ENCODE measurements around the gene RTBDN. TPM values are rescaled to one million over a fixed set of nuclear protein-coding genes. Genes with fewer than 3 reads are reported as not detected.
A peak's percentile ranks its signal among the peaks of the same experiment; 100 is the strongest.

The RTBDN gene
- total and polyA plus RNA-seq, 2 experiments from 2014 or later, result 4.1 to 4.6 TPM

DNA sequence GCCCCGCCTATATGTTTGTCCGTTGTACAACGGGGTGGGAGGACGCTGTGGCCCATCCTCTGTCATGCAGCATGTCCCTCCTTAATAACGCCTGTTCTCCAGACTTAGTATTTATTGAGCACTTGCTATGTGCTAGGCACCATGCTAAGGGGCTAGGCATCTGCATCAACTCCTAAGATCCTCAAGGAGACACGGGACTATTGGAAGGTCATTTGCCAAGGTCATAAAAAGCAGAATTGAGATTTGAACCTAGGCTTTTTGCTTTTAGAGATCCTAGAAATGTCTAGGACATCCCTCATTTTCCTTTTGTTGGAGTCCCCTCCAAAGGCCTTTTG, 2.1 kb upstream of the RTBDN start:
- H4K20me1 ChIP-seq (replicated peaks; ENCODE audit: insufficient read depth), result peaks cover 6% of the 10 kb centered on the region
- H3K4me1 ChIP-seq (ENCODE audit: insufficient read depth), result peaks cover 34% of the 10 kb centered on the region
- H3K27me3 Mint-ChIP-seq (ENCODE audit: insufficient read depth, low read depth, poor library complexity), result peaks cover 35% of the 10 kb centered on the region
- DNase-seq (ENCODE audit: low spot score) (no peak), ATAC-seq (no peak)
- H3K79me2 ChIP-seq (replicated peaks; ENCODE audit: insufficient read depth), result peaks cover 4% of the 10 kb centered on the region
- H3K27ac Mint-ChIP-seq, result peak overlapping the region; percentile 91
- TF ChIP-seq STAT1 (IDR thresholded peaks at IDR 0.05; ENCODE audit: unreplicated experiment) (no peak), POLR2AphosphoS5 (IDR thresholded peaks at IDR 0.05; ENCODE audit: low read depth) (no peak), ZNF114 (CRISPR knock-in tag; IDR thresholded peaks at IDR 0.05) (no peak), ZNF331 (CRISPR knock-in tag; IDR thresholded peaks at IDR 0.05; ENCODE audit: low read depth) (no peak), EZH2phosphoT487 (IDR thresholded peaks at IDR 0.05; ENCODE audit: unreplicated experiment) (no peak), EZH2 (IDR thresholded peaks at IDR 0.05; ENCODE audit: low read depth, unreplicated experiment) (no peak), CREB1 (CRISPR knock-in tag; IDR thresholded peaks at IDR 0.05; ENCODE audit: low read depth) (no peak), JUNB (IDR thresholded peaks at IDR 0.05; ENCODE audit: unreplicated experiment) (no peak), NANOG (IDR thresholded peaks at IDR 0.05; ENCODE audit: borderline replicate concordance) (no peak)
- TF ChIP-seq, protein P1, sequence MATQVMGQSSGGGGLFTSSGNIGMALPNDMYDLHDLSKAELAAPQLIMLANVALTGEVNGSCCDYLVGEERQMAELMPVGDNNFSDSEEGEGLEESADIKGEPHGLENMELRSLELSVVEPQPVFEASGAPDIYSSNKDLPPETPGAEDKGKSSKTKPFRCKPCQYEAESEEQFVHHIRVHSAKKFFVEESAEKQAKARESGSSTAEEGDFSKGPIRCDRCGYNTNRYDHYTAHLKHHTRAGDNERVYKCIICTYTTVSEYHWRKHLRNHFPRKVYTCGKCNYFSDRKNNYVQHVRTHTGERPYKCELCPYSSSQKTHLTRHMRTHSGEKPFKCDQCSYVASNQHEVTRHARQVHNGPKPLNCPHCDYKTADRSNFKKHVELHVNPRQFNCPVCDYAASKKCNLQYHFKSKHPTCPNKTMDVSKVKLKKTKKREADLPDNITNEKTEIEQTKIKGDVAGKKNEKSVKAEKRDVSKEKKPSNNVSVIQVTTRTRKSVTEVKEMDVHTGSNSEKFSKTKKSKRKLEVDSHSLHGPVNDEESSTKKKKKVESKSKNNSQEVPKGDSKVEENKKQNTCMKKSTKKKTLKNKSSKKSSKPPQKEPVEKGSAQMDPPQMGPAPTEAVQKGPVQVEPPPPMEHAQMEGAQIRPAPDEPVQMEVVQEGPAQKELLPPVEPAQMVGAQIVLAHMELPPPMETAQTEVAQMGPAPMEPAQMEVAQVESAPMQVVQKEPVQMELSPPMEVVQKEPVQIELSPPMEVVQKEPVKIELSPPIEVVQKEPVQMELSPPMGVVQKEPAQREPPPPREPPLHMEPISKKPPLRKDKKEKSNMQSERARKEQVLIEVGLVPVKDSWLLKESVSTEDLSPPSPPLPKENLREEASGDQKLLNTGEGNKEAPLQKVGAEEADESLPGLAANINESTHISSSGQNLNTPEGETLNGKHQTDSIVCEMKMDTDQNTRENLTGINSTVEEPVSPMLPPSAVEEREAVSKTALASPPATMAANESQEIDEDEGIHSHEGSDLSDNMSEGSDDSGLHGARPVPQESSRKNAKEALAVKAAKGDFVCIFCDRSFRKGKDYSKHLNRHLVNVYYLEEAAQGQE (IDR thresholded peaks at IDR 0.05; ENCODE audit: unreplicated experiment), result no peak
- TF ChIP-seq, protein P2, sequence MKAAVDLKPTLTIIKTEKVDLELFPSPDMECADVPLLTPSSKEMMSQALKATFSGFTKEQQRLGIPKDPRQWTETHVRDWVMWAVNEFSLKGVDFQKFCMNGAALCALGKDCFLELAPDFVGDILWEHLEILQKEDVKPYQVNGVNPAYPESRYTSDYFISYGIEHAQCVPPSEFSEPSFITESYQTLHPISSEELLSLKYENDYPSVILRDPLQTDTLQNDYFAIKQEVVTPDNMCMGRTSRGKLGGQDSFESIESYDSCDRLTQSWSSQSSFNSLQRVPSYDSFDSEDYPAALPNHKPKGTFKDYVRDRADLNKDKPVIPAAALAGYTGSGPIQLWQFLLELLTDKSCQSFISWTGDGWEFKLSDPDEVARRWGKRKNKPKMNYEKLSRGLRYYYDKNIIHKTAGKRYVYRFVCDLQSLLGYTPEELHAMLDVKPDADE (IDR thresholded peaks at IDR 0.05), result no peak
- TF ChIP-seq, protein P3, sequence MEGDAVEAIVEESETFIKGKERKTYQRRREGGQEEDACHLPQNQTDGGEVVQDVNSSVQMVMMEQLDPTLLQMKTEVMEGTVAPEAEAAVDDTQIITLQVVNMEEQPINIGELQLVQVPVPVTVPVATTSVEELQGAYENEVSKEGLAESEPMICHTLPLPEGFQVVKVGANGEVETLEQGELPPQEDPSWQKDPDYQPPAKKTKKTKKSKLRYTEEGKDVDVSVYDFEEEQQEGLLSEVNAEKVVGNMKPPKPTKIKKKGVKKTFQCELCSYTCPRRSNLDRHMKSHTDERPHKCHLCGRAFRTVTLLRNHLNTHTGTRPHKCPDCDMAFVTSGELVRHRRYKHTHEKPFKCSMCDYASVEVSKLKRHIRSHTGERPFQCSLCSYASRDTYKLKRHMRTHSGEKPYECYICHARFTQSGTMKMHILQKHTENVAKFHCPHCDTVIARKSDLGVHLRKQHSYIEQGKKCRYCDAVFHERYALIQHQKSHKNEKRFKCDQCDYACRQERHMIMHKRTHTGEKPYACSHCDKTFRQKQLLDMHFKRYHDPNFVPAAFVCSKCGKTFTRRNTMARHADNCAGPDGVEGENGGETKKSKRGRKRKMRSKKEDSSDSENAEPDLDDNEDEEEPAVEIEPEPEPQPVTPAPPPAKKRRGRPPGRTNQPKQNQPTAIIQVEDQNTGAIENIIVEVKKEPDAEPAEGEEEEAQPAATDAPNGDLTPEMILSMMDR (conservative IDR thresholded peaks at IDR 0.05; ENCODE audit: low read depth in 2 of 2), result no peak
- TF ChIP-seq, protein P4, sequence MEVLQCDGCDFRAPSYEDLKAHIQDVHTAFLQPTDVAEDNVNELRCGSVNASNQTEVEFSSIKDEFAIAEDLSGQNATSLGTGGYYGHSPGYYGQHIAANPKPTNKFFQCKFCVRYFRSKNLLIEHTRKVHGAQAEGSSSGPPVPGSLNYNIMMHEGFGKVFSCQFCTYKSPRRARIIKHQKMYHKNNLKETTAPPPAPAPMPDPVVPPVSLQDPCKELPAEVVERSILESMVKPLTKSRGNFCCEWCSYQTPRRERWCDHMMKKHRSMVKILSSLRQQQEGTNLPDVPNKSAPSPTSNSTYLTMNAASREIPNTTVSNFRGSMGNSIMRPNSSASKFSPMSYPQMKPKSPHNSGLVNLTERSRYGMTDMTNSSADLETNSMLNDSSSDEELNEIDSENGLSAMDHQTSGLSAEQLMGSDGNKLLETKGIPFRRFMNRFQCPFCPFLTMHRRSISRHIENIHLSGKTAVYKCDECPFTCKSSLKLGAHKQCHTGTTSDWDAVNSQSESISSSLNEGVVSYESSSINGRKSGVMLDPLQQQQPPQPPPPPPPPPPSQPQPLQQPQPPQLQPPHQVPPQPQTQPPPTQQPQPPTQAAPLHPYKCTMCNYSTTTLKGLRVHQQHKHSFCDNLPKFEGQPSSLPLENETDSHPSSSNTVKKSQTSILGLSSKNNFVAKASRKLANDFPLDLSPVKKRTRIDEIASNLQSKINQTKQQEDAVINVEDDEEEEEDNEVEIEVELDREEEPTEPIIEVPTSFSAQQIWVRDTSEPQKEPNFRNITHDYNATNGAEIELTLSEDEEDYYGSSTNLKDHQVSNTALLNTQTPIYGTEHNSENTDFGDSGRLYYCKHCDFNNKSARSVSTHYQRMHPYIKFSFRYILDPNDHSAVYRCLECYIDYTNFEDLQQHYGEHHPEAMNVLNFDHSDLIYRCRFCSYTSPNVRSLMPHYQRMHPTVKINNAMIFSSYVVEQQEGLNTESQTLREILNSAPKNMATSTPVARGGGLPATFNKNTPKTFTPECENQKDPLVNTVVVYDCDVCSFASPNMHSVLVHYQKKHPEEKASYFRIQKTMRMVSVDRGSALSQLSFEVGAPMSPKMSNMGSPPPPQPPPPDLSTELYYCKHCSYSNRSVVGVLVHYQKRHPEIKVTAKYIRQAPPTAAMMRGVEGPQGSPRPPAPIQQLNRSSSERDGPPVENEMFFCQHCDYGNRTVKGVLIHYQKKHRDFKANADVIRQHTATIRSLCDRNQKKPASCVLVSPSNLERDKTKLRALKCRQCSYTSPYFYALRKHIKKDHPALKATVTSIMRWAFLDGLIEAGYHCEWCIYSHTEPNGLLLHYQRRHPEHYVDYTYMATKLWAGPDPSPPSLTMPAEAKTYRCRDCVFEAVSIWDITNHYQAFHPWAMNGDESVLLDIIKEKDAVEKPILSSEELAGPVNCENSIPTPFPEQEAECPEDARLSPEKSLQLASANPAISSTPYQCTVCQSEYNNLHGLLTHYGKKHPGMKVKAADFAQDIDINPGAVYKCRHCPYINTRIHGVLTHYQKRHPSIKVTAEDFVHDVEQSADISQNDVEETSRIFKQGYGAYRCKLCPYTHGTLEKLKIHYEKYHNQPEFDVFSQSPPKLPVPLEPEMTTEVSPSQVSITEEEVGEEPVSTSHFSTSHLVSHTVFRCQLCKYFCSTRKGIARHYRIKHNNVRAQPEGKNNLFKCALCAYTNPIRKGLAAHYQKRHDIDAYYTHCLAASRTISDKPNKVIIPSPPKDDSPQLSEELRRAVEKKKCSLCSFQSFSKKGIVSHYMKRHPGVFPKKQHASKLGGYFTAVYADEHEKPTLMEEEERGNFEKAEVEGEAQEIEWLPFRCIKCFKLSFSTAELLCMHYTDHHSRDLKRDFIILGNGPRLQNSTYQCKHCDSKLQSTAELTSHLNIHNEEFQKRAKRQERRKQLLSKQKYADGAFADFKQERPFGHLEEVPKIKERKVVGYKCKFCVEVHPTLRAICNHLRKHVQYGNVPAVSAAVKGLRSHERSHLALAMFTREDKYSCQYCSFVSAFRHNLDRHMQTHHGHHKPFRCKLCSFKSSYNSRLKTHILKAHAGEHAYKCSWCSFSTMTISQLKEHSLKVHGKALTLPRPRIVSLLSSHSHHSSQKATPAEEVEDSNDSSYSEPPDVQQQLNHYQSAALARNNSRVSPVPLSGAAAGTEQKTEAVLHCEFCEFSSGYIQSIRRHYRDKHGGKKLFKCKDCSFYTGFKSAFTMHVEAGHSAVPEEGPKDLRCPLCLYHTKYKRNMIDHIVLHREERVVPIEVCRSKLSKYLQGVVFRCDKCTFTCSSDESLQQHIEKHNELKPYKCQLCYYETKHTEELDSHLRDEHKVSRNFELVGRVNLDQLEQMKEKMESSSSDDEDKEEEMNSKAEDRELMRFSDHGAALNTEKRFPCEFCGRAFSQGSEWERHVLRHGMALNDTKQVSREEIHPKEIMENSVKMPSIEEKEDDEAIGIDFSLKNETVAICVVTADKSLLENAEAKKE (CRISPR knock-in tag; IDR thresholded peaks at IDR 0.05), result no peak
- H2AFZ ChIP-seq, result no peak overlapping the region
- no peaks in the 10 kb centered on the region for H3K9me2 ChIP-seq (ENCODE audit: insufficient read depth)
- no peaks in the 10 kb centered on the region for H3K36me3 ChIP-seq (ENCODE audit: insufficient read depth)
- peak overlapping the region; percentile 90; the same call in 1 of the 2 replicates for H3K4me2 ChIP-seq
- H3K36me3 Mint-ChIP-seq (ENCODE audit: low read depth), result no peaks in the 10 kb centered on the region; the same call in 2 of the 3 replicates
- peaks cover 14% of the 10 kb centered on the region for H3K27me3 ChIP-seq (ENCODE audit: insufficient read depth)
- peak overlapping the region; percentile 77; the same call in 1 of the 2 replicates for H3K4me3 ChIP-seq
- peak overlapping the region; percentile 61; the same call in 2 of the 3 replicates for H3K4me3 Mint-ChIP-seq
- peaks cover 53% of the 10 kb centered on the region for H3F3A ChIP-seq (replicated peaks; ENCODE audit: low read depth)
- no peaks in the 10 kb centered on the region; the same call in 2 of the 3 replicates for H3K9me3 Mint-ChIP-seq
- peaks cover 43% of the 10 kb centered on the region for H3K4me1 Mint-ChIP-seq
- peak overlapping the region; percentile 64; the same call in 1 of the 2 replicates for H3K27ac ChIP-seq (ENCODE audit: low read depth)

Measured in GM23338 (cell line).